ENCODE measurements around the gene PARD3. TPM values are rescaled to one million over a fixed set of nuclear protein-coding genes. Genes with fewer than 3 reads are reported as not detected.

PARD3 gene
- total RNA-seq, 2 donors from 2014 or later, result 36.1 to 48.5 TPM

GRCh38 chr10:34303022-34303421 lies 512.1 kb downstream of the PARD3 start:
- no peaks in the 10 kb centered on the region for H3K36me3 ChIP-seq (replicated peaks in 1 of 2; ENCODE audit: insufficient read depth in 1 of 2, low read depth in 2 of 2)
- no peak for DNase-seq
- H3K27me3 ChIP-seq, result no peaks in the 10 kb centered on the region
- WGBS, 2 donors, result 97 to 98% methylated on average over 2 of the region's 2 CpGs
- no peak overlapping the region for H3K4me3 ChIP-seq
- H3K27ac ChIP-seq, result no peak overlapping the region
- ATAC-seq, result no peak
- intact Hi-C loops (cut with DNase I), result no loop called here
- H3K9me3 ChIP-seq, result no peaks in the 10 kb centered on the region
- no peak for TF ChIP-seq CTCF (IDR thresholded peaks at IDR 0.05)
- TF ChIP-seq POLR2A (IDR thresholded peaks at IDR 0.05), result no peak
- H3K4me1 ChIP-seq, result peaks cover 3% of the 10 kb centered on the region

- Histone ChIP-seq H3K4me1 (peaks cover 9% of the 10 kb centered on the region), H3K27ac (no peak overlapping the region), H3K27me3 (no peaks in the 10 kb centered on the region), H3K36me3 (replicated peaks in 1 of 2; ENCODE audit: insufficient read depth in 1 of 2, low read depth in 2 of 2) (no peaks in the 10 kb centered on the region), H3K4me3 (no peak overlapping the region), H3K9me3 (no peaks in the 10 kb centered on the region)
- ATAC-seq (no peak), DNase-seq (no peak)
- TF ChIP-seq POLR2A (IDR thresholded peaks at IDR 0.05), result no peak
- TF ChIP-seq CTCF (IDR thresholded peaks at IDR 0.05), result no peak
- 68 to 94% methylated on average over 3 of the region's 3 CpGs for WGBS, 2 donors
- intact Hi-C loops (cut with DNase I), result no loop called here
Observed at GRCh38 chr10:34299105-34299611, 515.9 kb downstream of the PARD3 start.

GRCh38 chr10:34298346-34298818 lies 516.7 kb downstream of the PARD3 start:
- H3K27ac ChIP-seq, result no peak overlapping the region
- intact Hi-C loops (cut with DNase I), result no loop called here
- no peaks in the 10 kb centered on the region for H3K9me3 ChIP-seq
- no peak overlapping the region for H3K4me3 ChIP-seq
- peaks cover 9% of the 10 kb centered on the region for H3K4me1 ChIP-seq
- no peaks in the 10 kb centered on the region for H3K27me3 ChIP-seq
- ATAC-seq, result no peak
- 92 to 94% methylated on average over 16 of the region's 16 CpGs for WGBS, 2 donors
- DNase-seq, result peak in 1 of 4 donors; percentile 27
- TF ChIP-seq POLR2A (IDR thresholded peaks at IDR 0.05) (no peak), CTCF (IDR thresholded peaks at IDR 0.05) (no peak)
- no peaks in the 10 kb centered on the region for H3K36me3 ChIP-seq (replicated peaks in 1 of 2; ENCODE audit: insufficient read depth in 1 of 2, low read depth in 2 of 2)

- no peak for TF ChIP-seq CTCF (IDR thresholded peaks at IDR 0.05)
- no peak for TF ChIP-seq POLR2A (IDR thresholded peaks at IDR 0.05)
- Histone ChIP-seq H3K9me3 (no peaks in the 10 kb centered on the region), H3K4me1 (peaks cover 9% of the 10 kb centered on the region), H3K4me3 (no peak overlapping the region), H3K27me3 (no peaks in the 10 kb centered on the region), H3K36me3 (replicated peaks in 1 of 2; ENCODE audit: insufficient read depth in 1 of 2, low read depth in 2 of 2) (no peaks in the 10 kb centered on the region), H3K27ac (no peak overlapping the region)
- DNase-seq, result no peak
- ATAC-seq, result no peak
- intact Hi-C loops (cut with DNase I), result no loop called here
- WGBS, 2 donors, result 64 to 65% methylated on average over 5 to 6 of the region's 6 CpGs
Observed at GRCh38 chr10:34297541-34298345, 517.4 kb downstream of the PARD3 start.
